NB4 (cell line): Measurements from ENCODE around the gene BSPH1.
A peak's percentile ranks its signal among the peaks of the same experiment; 100 is the strongest.

Experiments used
- DNase-seq: peaks from one replicate; pipeline ENCODE4 v3.0.0; 2010; ENCODE audit warnings: low read depth
- H3K4me3 ChIP-seq: one replicate; pipeline ENCODE4 v1.5.1; 2011; ENCODE audit warnings: mild to moderate bottlenecking, low read depth, low read length, moderate library complexity
- MYC ChIP-seq: IDR thresholded peaks from 2 replicates; pipeline ENCODE4 v1.6.1; 2011; ENCODE audit warnings: low read depth, low read length
- POLR2A ChIP-seq: IDR thresholded peaks from 2 replicates; pipeline ENCODE4 v1.6.1; 2011; ENCODE audit warnings: mild to moderate bottlenecking; ENCODE audit not compliant: insufficient read length; ENCODE audit errors: extremely low read depth
- TF ChIP-seq, protein P1 (sequence below): IDR thresholded peaks from one replicate; pipeline ENCODE4 v1.5.1; 2012; ENCODE audit warnings: low read depth, low read length
- TF ChIP-seq, protein P2 (sequence below): IDR thresholded peaks from 2 replicates; pipeline ENCODE4 v1.6.1; 2011; ENCODE audit warnings: low read depth, low read length

BSPH1 gene

DNA sequence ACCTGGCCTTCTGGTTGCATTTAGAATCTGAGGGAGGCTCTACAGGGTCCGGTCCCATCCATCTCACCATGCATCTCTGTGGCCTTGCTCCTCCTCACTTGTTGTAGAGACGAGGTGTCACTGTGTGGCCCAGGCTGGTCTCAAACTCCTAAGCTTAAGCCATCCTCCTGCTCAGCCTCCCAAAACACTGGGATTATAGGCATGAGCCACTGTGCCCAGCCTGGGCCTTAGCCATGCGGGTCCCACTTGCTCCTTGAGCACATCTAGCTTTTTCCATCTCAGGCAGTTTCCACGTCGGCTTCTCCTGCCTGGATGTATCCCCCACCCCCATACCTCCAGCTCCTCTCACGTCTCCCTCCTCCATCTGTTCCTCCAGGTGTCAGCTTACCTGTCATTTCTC, 12.3 kb upstream of the BSPH1 start:
- TF ChIP-seq, protein P1, sequence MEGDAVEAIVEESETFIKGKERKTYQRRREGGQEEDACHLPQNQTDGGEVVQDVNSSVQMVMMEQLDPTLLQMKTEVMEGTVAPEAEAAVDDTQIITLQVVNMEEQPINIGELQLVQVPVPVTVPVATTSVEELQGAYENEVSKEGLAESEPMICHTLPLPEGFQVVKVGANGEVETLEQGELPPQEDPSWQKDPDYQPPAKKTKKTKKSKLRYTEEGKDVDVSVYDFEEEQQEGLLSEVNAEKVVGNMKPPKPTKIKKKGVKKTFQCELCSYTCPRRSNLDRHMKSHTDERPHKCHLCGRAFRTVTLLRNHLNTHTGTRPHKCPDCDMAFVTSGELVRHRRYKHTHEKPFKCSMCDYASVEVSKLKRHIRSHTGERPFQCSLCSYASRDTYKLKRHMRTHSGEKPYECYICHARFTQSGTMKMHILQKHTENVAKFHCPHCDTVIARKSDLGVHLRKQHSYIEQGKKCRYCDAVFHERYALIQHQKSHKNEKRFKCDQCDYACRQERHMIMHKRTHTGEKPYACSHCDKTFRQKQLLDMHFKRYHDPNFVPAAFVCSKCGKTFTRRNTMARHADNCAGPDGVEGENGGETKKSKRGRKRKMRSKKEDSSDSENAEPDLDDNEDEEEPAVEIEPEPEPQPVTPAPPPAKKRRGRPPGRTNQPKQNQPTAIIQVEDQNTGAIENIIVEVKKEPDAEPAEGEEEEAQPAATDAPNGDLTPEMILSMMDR, result no peak
- TF ChIP-seq, protein P2, sequence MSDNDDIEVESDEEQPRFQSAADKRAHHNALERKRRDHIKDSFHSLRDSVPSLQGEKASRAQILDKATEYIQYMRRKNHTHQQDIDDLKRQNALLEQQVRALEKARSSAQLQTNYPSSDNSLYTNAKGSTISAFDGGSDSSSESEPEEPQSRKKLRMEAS, result no peak
- TF ChIP-seq POLR2A (no peak), MYC (no peak)
- no peak for DNase-seq
- no peak overlapping the region for H3K4me3 ChIP-seq

DNA sequence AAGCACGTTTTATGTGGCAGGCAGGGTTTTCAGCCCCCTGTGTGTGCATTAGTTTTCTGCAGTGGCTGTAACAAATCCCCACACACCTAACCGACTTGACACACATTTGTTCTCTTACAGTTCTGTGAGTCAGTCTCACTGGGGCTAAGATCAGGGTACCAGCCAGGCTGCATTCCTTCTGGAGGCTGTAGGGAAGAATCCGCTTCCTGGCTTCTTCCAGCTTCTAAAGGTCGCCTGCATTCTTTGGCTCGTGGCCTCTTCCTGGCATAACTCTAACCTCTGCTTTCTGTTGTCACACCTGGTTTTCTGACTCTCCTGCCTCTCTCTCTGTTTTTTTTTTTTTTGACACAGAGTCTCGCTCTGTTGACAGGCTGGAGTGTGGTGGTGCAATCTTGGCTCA, 8.9 kb upstream of the BSPH1 start:
- no peak overlapping the region for H3K4me3 ChIP-seq
- TF ChIP-seq, protein P2, result no peak
- DNase-seq, result no peak

DNA sequence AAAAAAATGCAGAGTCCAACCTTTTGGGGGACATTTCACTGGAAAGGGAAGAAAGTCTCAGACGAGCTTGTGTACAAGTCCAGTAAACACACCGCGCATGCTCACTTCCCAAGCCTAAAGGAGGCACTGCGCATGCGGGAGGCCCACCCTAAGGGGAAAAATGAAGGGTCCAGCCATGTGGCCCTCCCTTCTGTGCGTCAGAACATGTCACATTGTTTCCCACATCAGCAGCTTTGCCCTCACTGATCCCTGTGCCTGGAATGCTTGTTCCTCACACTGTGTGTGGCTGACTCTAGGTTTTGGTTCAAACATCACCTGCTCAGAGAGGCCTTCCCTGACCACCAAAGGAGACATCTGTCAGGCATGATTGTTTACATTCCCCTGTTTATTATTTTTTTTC, 6.8 kb upstream of the BSPH1 start:
- H3K4me3 ChIP-seq, result no peak overlapping the region
- no peak for TF ChIP-seq MYC
- TF ChIP-seq, protein P2, result no peak
- TF ChIP-seq, protein P1, result no peak
- TF ChIP-seq POLR2A, result no peak
- no peak for DNase-seq

DNA sequence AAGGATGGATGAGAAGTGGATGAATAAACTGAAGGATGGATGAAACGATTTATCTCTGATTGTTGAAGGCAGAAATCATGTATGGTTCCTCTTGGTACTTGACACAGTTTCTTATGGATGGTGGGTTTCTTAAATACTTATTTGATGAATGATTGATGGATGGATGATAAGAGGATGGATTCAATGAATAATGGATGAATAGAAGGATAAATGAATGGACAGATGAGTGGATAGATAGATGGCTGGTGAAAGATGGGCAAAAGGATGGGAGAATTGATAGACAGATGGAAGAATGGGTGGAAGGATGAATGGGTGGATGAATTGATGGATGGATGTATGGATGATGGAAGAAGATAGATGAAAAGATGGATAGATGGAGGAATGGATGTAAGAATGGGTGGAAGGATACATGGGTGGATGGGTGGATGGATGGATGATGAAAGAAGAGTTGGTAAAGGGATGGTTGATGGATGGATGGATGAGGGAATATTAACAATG, 4.3 kb upstream of the BSPH1 start:
- DNase-seq, result no peak
- TF ChIP-seq, protein P1, result no peak
- TF ChIP-seq MYC (no peak), POLR2A (no peak)
- TF ChIP-seq, protein P2, result no peak
- no peak overlapping the region for H3K4me3 ChIP-seq

DNA sequence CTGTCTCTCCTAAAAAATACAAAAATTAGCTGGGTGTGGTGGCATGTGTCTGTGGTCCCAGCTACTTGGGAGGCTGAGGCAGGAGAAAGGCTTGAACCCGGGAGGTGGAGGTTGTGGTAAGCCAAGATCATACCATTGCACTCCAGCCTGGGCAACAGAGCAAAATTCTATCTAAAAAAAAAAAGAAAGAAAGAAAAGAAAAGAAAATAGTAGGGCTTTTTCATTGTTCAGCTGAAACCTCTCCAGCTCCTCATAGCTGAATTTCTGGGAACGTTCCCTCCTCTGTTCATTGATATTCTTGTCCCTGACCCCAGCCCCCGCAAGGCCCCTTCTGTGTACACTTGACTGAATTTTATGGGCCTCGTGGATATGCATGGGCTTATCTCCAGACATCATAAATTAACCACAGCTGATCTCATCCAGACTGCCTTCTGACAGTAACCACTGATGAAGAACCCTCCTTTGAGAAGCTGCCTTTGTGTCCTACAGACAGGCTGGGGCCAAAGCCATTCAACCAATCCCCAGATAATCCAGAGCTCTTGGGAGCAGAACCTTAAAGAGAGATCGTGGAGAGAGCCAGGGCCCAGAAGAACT, 2.3 kb upstream of the BSPH1 start, which contains the start of gene ELSPBP1:
ELSPBP1 (plus strand) TSS at position 424 of the 594 bp plus-strand sequence. CDS start 14,036 bp downstream, outside the sequence.
- TF ChIP-seq, protein P1, result no peak
- TF ChIP-seq, protein P2, result no peak
- TF ChIP-seq MYC (no peak), POLR2A (no peak)
- no peak within 1 kb of the TSS for H3K4me3 ChIP-seq
- DNase-seq, result no peak

DNA sequence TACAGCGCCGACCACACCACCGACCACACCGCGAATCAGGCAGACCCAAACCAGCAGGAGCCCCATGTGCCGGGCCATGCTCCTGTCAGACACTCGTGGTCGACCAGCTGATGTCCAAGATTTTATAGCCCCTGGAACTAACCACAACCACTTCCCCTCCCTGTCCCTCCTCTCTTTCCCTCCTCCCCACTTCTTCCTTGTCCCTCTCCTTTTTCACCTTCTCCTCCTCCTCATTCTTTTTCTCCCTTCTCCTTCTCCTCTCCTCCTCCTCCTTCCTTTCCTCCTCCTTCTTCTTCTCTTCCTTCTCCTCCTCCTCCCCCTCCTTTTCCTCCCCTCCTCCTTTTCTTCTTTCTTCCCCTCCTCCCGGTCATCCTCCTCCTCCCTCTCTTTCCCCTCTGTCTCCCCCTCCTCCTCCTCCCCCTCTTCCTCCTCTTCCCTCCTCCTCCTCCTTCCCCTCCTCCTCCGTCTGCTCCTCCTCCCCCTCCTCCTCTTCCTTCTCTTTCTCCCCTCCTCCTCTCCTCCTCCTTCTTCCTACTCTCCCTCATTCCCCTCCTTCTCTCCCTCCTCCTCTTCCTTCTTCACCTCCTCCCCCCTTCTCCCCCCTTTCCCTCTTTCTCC, 670 bp downstream of the BSPH1 start:
- no peak for TF ChIP-seq MYC
- TF ChIP-seq, protein P2, result peak; percentile 55
- peak; percentile 59 for DNase-seq
- H3K4me3 ChIP-seq, result no peak overlapping the region
